Measurements from ENCODE around the gene TMEM132D.

The TMEM132D gene

DNA sequence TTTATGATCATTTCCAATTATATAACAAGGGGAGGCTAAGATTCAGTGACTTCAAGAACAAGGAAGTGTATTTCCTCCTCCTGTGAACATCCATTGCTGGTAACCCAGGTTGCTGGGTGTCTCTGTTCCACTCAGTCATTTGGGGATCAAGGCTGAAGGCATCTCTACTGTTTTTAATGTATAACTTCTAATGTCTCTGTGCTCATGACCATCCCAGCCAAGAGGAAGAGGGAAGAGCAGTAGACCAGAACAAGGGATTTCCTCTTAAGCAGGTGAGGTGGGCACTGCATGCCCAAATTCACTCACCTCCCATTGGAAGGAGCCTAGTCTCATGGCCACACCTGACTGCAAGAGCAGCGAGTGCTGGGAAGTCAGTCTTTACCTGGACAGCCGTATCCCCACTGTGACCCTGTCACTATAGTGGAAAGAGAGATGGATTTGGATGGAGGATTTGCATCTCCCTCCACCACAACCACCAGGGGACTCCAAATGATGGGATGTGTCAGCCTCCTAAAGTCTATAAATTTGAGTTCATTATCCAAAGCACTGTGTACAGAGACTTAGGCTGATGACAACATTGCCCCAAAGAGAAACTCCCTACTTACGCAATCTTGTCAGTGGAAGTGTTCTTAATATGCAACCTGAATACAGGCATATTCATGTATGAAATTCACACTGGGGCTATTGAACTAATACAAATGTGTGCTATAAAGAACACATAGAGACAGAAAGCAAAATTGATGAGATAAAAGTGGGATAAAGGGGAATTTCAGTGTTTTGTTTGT lies 368.7 kb downstream of the TMEM132D start:
- DNase-seq (ENCODE audit: low read depth) = no peak

- DNase-seq (ENCODE audit: low read depth) = no peak
Measured at GRCh38 chr12:129532707-129533499, 370.9 kb downstream of the TMEM132D start.

DNA sequence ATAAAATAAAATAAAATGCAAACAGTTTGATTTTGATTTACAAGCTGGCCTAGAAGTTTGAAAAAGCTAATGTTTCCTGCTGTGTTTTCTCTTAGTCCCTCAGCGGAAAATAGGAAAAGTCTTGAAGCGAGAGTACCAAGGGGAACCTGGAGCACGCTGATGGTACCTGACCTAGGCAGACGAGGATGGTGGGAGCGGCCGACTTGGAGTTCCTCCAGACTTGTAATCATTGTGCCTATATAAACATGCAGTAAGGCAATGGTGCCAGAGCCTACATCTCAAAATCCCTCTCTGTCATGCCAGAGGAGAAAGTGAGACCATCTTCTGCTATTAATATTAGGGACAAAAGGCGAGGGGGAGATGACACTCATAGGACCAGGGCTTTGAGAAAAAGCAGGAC lies 371.7 kb downstream of the TMEM132D start:
- no peak for DNase-seq (ENCODE audit: low read depth)

DNA sequence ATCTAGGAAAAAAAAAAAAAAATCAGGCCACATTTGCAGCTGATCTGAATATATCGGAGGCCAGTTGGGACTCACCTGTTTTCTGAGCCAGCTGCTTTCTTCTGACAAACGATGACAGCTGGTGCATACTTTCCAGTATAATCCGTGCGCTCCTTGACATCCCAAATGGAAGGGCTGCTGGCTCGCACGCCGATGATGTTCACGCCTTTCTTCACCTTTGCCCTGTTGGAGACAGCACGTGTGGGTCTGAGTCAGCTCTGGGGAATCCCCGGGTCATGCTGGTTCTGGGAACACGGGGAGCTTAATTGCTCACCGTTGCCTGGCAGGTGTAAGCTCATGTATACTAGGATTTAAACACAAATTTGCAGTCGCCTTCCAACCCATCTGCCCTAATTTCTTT lies 372.8 kb downstream of the TMEM132D start:
- DNase-seq (ENCODE audit: low read depth) = no peak

DNA sequence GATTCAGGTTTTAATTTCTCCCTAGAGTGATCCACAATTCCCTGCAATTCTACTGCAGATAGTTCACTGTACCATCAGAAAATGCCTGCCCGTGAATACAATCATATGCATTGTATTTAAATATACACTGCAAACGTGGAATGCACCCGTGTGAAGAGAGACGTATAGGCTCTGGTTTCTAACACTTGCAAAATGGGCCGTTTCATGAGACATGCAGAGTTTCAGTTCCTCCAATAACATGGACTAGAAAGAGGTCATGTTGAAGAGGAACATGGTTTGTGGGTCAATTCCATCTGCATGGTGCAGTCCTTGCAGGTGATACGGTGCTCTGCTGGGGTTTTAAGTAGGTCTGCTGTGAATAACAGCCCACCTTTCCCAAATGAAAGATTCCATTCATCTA lies 373.3 kb downstream of the TMEM132D start:
- DNase-seq (ENCODE audit: low read depth) = no peak

- DNase-seq (ENCODE audit: low read depth) = no peak
Measured at GRCh38 chr12:129527506-129527905, 376.3 kb downstream of the TMEM132D start.

- no peak for DNase-seq (ENCODE audit: low read depth)
Measured at GRCh38 chr12:129523621-129524020, 380.2 kb downstream of the TMEM132D start.

GRCh38 chr12:129520739-129521138 lies 383.1 kb downstream of the TMEM132D start:
- no peak for DNase-seq (ENCODE audit: low read depth)

GRCh38 chr12:129503802-129504201 lies 400.0 kb downstream of the TMEM132D start:
- no peak for DNase-seq (ENCODE audit: low read depth)

DNA sequence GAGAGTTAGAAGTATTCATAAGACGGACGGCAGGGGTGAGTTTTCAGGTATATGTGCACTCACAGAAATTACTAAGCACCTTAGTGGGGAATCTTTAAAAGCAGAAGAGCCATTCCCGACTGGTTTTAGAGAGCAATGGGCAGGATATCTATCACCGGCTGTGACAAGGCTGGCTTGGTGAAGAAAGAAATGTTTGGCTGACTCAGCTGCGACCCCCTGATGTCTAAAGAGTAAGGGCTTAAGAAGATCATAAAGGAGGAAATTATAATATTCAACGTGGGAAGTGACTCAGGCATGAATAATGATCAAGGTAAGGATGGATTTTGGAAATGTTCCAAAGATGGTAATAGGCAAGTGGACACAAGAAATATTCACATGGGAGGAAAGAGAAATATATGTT lies 407.6 kb downstream of the TMEM132D start:
- DNase-seq (ENCODE audit: low read depth) = no peak

- DNase-seq (ENCODE audit: low read depth) = no peak
Measured at GRCh38 chr12:129494766-129495165, 409.1 kb downstream of the TMEM132D start.

GRCh38 chr12:129494260-129494659 lies 409.6 kb downstream of the TMEM132D start:
- DNase-seq (ENCODE audit: low read depth) = no peak

GRCh38 chr12:129489100-129489676 lies 414.6 kb downstream of the TMEM132D start:
- DNase-seq (ENCODE audit: low read depth) = no peak

DNA sequence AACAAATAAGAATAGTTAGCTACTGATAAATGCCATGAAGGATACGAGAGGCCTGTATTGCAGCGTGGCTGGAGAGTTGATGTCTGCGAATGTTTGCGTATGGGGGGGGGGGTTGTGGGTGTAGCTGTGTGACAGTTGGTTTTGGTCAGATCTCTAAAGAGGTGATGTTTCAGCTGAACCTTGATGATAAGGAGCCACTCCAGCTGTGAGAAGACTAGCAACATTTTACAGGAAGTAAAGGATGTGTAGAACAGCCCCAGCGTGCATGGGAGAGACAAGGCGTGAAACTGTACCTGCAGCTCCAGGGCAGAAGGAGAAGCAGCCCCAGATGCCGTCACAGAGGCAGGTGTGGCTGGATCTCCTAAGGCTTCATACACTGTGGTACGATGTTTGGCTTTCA lies 416.9 kb downstream of the TMEM132D start:
- no peak for DNase-seq (ENCODE audit: low read depth)

DNA sequence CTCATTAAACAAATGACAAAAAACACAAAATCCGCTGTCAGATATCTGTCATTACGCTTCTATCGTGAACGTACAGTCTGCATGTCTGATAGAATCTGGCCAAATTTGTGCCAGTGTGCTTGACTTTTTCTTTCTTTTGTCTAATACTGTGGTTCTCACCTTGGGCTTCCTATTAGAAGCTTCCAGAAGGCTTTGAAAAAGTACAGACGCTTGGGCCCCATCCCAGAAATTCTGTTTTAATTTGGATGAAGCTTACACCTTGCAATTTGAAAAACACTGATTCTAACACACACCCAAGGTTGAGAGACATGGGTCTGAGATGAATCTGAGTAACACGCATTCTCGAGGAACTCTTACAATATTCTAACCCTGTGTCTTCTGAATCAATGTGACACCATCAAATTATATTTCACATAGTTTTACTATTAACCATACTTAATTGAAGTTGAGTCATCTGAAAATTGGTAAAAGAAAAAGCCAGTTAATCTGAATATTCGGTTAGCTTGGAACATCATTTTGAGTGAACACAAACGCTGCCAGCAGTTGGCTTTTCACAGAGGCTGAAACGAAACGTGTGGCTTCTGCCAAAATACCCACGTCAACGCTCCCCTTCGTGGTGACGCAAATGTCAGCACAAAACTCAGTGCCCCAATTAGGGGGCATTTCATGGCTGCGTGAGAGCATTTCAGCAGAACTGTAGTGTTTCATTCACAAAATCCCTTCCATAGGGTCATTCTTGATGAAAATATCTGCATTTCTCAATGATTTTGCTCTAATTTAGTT lies 420.5 kb downstream of the TMEM132D start:
- DNase-seq (ENCODE audit: low read depth) = no peak

DNA sequence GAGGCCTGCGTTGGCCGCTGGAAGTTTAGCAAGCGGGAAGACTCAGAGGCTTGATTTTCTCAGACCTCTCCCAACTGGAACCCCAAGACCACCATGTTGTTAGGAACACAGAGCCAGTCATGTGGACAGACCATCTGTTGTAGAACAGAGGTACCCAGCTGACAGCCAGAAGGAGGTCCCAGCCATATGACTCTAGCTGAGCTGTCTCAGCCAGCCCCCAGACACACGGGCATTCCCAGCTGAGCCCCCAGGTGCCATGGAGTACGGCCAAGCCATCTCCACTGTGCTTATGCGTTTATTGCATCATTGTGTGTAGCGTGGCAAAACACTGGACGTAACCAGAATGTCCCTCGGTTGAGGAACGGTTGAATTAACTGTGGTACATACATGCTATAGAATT lies 421.9 kb downstream of the TMEM132D start:
- DNase-seq (ENCODE audit: low read depth) = no peak

DNA sequence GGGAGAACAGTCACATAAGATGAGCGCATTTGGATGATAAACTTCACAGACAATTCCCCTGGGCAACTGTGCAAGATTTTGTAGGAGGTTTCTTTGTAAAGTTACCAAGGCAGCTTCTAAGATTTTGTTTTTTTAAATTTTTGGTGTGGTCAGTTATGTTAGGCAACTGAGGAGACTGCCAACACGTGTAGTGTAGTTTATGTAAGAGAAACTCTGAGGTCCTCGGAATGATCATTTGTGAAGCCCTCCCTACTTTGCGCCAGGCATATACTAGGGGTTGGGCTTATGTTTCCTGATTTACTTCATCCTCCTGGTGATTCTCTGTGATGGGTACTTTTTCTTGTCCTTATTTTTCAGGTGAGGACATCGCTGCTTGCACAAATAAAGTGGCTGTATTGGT lies 433.6 kb downstream of the TMEM132D start:
- no peak for DNase-seq (ENCODE audit: low read depth)

DNA sequence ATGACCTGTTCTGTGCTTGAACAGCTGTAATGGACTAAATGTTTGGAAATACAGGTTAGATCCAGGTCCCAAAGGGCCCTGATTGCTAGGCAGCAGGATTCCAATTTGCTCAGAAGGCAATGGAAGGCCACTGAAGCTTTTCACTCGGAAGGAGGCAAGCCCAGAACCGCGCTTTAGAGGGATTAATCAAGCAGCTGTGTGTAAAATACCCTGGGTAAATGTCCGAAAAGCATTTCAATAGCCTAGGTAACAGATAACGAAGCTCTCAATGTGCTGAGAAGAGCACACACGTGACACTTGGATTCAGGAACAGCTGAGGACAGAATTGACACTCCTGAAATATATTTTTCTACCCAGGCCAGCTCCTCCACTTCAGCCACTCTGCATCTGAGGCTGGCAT lies 436.1 kb downstream of the TMEM132D start:
- no peak for DNase-seq (ENCODE audit: low read depth)

DNA sequence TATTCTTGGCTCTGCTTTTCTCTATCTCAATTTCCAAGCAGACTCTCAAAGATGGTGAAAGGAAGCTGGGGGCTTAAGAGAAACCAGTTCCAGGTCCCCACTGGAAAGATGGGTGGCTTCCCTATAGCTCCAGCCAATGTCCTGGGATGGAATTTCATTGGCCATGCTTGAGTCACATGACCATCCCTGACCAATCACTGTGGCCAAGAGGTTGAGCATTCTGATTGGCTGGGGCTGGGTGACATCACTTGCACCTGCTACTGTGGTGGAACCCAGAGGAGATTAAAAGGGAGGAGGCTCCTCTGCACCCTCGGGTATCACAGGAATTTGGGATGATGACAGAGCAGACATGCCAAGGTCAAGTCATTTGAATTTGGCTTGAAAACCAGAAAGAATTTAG lies 436.5 kb downstream of the TMEM132D start:
- no peak for DNase-seq (ENCODE audit: low read depth)

- DNase-seq (ENCODE audit: low read depth) = no peak
Measured at GRCh38 chr12:129466499-129466898, 437.3 kb downstream of the TMEM132D start.

DNA sequence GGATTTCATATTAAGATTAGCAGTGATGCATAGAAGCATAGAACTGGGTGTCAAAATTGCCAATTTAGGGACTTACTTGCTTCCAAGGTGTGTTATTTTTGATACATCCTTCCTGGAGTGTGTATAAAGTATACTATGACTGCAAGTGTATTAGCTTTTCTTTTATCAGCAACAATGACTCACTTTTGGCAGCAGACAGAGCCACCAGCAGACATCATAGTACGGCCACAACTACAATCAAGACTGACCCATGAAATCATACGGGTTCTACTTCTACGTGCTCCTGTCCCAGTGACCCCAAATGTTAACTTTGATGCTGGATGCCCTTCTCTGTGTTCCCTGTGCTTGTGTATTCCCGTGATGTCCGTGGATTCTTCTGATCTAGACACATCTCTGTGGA lies 443.9 kb downstream of the TMEM132D start:
- DNase-seq (ENCODE audit: low read depth) = no peak

DNA sequence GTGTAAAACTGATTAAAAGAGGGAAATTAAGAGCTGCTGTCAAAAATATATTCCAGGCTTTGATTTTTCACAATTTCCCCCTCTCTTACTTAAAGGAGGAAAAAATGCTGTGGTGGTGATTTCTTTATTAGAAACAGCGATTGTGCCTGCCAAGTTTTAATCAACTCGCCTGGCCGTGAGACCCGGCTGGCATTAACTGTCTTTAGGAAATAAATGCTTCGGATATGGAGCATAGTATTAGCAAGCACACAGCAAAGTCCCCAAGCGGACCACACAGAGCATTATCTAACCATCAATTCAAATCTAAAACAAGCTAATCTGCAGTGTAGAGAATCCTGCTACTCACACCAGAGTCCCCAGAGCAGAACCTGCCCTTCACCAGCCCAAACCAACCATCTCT lies 457.1 kb downstream of the TMEM132D start:
- no peak for DNase-seq (ENCODE audit: low read depth)
